NCI-H524 treated with DMSO at 0.1 percent for 48 hours (cell line): ENCODE data around the gene CD9.
"Not testable (repeated sequence)": the region's sequence is repeated elsewhere in the genome, so short reads cannot be mapped to it uniquely, and the experiment has no call there.

Experiments used
- DNase-seq: peaks from one replicate; lab custom pipeline; 2025; lab: John Stamatoyannopoulos, UW

Gene CD9

DNA sequence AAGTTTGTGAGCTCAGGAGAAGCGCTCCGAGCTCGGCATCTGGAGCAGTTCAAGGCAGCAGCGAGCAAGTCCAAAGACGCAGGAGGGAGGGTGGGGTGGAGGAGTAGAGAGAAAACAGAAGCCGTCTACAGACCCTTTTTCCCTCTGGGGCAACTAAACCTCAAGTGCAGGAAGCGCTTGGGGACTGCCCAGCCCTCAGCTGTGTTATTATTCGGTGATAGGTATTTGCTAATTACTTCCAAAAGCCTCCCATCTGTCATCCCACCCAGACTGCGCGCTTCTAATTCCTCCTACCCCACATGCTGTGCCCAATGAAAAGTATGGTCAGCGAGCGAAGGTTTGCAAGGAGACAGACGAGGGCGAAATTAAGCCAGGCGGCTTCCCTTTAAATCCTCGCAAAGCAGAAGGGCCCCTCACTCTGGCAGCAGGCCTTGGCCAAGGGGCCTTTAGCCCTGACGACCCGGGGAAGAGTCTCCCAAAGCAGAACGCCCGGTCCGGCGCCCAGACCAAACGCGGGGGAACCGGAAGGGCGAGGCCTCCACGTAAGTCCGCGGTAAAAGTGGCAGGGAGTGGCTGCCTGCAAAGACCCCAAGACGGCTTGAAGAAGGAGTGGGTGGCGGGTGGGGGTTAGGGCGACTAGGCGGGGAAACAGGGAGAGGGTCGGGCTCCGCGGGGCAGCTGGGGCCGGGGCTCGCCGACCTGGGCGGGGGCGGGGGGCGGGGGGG lies 507 bp upstream of the CD9 start:
- peak; percentile 95 for DNase-seq

DNA sequence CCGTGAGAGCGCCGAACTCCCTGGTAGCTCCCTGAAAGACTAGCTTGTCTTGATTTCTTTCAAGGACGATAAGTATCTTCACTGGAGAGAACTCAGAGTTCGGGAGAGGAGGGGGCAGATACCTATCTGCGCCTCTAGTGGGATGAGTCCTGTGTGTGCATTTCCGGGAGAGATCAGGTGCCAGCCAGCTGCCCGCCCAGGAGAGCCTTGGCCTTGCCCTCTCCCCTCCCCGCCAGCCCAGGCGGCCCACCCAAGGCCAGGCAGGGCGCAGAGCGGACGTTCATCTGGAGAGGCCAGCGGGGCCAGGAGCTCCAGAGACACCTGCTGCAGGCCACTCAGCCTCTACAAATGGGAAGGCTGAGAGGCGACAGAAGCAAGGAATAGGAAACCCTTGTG lies 1.0 kb downstream of the CD9 start:
- no peak for DNase-seq

DNA sequence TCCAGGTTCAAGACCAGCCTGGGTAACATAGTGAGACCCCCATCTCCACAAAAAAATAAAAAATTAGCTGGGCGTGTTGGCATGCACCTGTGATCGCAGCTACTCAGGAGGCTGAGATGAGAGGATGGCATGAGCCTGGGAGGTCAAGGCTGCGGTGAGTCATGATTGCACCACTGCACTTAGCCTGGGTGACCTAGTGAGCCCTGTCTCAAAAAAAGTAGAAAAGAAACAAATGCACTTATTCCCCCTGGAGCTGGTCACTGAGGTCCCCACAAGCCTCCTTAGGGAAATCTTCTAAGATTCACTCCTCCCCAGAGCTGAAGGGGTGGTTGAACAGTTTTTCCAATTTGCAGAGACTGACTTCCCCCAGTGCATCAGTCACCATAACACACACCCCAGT lies 1.6 kb downstream of the CD9 start:
- DNase-seq: no peak

DNA sequence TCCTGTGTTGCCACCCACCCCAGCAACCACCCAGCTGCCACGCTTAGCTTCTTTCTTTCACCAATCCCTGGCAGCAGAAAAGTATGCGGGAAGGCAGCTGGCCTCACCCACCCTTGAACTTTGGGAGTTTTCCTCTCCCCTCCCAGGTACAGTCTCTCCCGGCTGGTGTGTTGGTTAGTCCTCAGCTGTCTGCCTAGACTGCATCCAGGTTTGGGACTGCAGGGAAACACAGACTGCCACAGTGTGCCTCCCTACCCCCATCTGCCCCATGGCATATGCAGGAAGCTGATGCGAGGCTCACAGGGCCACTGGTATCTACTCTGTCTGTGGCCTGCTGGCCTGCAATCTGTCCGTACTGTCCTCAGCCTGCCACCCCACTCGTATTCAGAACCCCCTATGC lies 2.1 kb downstream of the CD9 start:
- DNase-seq: no peak

DNA sequence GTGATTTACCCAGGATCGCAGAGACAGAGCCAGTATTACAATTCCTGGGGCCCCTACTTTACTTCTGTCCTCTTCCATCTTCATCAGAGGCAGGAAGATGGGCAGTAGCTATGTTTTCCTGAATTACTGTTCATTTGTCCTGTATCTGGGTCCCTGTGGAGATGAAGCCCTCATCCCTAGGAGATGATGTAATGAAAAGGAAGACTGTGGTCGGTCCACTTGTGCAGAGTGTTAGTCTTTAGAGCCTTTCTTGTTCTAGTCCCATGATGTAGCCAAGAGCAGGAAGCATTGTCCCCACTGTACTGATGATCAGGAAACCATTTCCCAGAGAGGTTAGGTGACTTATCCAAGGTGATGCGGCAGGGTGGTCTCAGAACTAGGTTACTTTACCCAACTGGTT lies 2.6 kb downstream of the CD9 start:
- DNase-seq: no peak

DNA sequence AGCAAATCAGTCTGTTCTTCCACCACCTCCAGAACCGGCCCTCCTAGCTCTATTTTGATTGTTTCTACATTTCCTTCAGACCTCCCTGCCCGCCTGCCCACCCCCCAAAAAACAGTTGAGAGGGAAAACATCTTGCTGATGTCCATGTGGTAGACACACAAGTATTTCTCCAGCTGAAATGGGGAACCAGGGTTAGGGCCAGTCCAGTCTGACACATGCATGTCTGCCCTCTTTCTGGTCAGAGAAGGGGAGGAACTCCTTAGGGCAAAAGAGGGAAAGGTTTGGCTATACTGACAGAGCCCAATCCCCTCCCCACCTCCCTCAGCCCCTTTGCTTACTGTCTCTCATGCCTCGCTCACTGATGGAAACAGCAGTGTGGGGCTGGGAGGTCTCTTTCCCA lies 3.4 kb downstream of the CD9 start:
- DNase-seq: no peak

DNA sequence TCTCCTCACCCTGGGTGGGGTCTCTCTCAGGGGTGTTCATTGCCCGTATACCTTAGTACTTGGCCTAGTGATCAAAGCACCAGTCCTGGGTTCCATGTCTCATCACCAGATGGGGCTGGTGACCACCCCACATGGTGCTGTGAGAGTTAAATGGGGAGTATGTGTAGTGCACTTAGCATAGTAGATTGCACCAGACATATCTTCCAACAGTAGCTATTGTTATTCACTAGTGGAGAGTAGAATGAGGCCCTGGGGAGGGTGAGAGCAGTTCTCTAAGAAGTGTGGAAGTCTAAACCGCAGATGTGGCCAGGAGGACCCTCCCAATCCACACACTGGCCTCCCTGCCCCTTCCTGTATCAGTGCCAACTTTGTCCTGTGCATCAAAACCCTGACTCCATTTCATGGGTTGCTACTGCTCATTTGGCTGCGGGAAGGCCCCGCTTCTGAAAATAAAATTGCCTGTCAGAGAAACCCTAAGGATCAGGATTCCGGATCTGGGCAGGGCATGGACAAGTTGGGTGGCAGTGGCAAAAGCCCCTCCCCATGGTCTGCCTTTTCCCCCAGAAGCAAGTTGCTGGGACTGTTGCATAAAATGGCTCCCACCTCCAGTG lies 4.4 kb downstream of the CD9 start:
- no peak for DNase-seq

DNA sequence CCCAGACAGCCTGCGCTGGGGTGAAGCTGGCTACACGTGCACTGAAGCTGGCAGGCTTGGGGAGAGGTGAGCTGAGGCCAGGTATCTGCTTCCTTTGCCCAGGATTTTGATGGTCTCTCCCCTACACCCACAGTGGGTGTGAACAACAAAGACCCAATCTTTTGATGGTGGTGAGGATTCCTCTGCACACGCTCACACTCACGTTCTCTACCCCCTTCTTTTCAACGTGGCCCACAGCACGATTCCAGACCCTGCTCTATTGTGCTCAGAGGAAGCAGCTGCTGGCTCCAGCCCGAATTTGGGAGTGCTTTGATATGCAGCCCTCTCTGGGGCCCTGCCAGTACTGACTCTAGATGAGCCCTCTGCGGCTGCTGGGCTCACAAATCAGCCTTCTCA lies 4.9 kb downstream of the CD9 start:
- no peak for DNase-seq

DNA sequence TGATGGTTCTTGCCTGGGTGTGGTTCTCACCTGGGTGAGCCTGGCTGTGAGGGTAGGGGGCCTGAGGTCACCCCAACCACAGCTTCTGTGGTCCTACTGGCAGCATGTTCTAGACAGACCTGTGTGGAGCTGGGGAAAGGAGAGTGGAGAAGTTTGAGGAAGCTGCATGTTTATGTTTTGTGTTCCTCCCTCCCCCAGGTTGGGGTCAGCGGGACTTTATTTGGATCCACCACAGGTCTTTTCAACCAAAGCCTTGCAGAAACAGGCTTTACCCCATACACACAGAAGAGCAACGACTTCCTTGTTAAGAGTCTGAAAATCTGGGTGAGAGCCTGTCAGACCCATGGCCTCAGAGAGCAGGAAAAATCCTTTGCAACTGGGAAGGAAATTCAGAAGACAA lies 5.6 kb downstream of the CD9 start:
- no peak for DNase-seq

DNA sequence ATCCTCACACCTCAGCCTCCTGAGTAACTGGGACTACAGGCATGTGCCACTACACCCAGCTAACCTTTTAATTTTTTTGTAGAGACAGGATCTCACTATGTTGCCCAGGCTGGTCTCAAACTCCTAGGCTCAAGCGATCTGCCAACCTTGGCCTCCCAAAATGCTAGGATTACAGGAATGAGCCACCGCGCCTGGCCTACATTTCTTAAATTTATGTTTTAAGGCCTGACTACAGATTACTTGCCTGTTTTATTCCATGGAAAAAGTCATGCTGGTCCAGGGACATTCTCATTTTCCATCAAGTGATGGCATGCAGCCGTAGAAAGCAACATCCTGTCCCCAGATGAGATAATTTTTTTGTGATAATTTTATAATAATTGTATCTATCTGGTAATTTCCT lies 6.1 kb downstream of the CD9 start:
- no peak for DNase-seq

DNA sequence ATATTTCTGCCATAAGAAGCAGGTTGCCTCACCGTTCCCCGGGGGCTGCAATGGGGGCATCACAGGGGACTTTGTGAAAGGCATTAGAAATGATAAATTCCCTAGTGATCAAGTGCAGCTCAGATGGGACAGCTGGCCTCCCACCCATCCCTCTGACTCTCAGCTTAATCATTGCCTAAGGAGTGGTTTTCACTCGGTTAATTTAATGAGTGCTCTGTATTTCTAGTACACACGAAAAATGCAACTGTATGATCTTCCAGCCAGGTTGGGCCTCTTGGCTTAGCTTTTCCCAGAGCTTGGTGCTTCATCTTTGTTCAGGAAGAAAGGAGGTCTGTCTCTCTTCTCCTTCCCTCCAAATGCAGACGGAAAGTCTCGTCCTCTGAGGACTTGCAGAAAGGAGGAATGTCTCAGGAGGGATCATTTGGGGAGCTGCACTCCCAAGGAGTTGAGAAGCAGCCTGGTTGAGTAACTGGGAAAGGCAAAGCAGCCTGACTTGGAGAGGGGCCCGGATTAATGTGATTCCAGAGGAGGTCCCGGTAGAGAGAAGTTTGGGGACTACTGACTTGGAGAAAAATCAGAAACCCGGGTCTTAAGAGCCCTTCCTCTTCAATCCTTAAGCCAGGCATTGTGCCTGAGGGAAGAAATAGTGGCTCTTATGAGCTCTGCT lies 7.2 kb downstream of the CD9 start:
- no peak for DNase-seq

DNA sequence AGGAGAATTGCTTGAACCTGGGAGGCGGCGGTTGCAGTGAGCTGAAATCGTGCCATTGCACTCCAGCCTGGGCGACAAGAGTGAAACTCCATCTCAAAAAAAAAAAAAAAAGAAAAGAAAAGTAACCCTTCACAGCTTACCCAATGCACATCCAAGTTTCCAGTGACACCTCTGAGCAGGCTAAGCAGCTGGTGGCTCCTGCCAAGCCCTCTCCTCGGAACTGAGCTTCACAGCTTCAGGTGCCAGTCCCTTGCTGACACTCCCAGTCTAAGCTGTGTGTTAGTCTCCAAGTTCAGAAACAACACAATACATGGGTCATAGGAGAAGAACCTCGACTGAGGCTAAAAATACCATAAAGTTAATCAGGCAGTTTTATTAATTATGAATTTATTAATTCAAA lies 7.9 kb downstream of the CD9 start:
- no peak for DNase-seq

DNA sequence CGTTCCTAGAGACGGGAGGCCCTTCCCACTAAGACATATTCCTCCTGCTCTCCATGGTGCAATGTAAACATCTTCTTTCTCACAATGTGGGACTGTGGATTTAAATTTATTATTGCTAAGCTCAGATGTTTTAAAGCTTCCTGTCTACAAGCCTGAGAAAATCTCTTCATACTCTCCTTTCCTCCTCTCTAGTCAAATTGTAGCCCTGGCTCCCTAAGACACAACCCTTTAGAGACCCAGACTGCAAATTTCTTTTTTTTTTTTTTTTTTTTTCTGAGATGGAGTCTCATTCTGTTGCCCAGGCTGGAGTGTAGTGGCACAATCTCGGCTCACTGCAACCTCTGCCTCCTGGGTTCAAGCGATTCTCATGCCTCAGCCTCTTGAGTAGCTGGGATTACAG lies 9.2 kb downstream of the CD9 start:
- DNase-seq: not testable (repeated sequence)

DNA sequence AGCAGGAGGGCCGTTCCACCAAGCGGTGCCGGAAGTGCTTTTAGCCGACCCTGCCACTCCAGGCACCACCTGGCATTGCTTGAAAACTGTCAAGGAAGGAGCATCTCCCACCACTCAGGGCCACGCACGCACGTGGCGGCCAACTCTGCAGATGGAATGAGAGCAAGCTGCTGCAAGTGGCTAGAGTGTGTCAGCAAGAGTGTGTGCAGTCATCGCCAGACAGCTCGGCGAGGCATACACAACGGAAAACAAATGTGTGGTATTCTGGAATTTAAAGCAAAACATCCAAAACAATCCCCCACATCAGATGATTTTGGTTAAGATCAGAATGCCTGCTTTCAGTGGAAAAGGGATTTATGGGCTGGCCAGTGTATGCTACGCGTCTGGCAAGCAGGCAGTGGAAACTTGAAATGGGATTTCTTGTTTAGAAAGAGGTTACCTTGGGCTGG lies 11.2 kb downstream of the CD9 start:
- no peak for DNase-seq

DNA sequence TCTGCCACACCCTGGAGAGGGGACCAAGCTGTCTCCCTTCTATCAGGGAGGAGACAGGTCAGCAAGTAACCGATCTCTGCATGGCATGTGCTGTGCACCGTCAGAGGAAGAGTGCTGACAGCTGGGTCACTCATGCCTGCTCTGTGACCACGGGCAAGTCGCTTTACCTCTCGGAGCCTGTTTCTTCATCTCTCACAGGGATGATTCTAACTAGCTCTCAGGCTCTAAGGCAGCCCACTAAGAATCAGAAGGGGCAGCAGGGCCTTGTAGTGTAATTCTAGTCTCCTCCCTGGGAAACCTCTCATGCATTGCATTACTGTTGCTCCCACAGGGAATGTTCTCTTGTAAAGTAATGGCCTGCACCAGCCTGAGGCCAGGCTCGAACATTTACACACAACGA lies 11.9 kb downstream of the CD9 start:
- DNase-seq: no peak

DNA sequence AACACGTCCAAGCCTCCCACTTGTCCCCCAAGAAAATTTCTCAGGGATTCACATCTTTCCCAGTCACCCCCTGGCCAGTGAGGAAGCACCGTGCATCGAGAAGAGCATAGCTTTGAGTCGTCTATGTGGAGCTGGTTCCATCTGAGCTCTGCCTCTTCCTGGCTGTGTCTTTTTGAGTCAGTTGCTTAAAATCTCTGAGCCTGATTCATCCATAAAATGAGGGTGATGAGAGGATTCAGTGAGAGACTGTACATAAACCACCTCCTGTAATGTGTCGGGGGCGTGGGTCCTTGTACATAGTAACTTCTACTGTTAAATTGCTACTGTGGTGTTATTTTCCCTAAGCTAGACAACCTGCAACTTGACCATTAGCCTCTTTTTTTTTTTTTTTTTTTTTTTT lies 13.8 kb downstream of the CD9 start:
- no peak for DNase-seq

DNA sequence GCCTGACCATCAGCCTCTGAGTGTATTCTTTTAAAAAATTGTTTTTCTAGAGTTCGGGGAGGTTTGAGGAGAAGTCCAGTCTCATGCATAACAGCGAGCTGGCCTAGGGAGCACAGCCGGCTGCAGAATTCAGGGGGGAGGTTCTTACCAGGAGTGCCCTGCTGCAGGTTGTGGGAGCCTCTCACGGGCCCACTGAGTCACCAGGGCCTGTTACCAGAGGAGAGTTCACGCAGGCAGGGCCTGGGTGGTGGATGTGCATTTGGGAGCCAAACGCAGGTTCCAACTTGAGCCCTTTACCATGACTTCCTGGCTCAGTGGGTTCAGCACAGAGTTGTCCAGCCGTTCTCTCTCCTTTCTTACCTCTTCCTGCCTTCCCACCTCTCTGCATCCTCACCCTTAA lies 14.4 kb downstream of the CD9 start:
- no peak for DNase-seq

DNA sequence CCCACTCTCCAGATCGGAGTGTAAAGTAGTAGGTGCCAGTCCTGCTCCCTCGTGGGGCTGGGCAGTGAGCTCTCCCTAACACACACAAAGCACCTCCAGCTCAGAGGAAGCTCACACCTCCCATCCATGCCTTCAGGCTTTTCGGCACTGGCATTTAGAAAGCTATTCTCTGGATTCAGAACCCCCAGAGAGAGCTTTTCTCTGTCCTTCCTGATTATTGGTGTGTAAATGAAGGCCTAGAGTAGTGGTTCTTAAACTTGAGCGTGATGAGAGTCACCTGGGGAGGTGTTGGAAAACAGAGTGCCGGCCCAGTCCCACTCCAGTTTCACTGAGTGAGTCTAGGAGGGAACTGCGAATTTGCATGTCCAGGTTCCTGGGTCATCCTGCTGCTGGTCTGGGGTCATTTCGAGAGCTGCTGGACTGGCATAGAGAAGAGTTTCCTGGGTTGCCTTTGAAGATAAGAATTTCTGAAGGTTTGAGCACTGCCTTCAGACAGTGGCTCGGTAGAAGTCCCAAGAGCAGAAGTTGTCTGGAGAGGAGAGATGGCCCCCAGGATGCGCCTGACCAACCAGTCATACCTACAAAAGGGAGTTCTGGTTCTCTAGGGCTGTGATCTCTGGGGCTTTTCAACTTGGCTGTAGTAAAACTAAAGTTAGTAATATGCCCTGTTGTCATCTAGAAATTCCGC lies 15.1 kb downstream of the CD9 start:
- DNase-seq: no peak

DNA sequence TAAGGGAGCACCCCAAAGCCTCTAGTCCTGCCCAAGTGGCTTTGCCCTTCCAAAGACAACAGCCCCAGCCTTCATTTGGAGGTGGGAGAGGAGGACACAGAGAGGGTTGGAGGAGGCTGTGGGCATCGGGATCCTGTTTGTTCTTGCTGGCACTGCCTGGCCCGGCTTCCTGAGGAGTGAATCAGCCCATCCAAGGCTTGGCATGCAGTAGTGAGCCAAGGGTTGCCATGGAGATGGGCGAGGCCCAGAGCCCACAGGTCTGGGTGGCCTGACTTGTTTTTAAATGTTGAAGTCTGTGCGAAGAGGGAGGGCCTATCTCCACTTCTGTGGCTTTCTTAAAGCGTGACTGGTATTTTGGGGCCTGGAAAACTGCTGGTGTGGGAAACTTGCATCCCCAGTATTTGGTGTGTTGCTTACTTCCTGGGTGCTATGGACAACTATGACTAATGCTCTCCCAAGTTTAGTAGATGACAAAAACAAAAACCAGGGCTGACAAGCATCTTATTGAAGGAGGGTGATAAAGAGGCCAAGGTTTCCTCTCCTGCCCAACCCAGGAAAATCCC lies 15.8 kb downstream of the CD9 start:
- DNase-seq: no peak

DNA sequence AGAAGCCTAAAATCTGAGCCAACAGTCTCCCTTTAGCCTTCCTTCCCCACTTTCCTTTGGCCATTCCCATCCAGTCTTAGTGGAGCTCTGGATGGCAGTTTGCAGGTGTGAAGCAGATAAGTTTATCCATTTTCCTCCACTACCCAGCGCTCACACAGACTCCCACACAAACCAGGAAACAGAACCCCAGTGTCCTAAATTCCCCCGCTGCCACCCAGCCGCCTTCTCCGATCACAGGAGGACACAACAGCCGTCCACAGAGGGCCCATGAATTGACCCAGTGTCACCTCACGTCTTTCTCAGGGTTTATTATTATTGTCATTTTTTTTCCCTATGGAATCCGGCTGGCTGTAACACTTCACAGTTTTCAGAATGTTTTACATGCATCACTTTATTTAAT lies 16.4 kb downstream of the CD9 start:
- no peak for DNase-seq

DNA sequence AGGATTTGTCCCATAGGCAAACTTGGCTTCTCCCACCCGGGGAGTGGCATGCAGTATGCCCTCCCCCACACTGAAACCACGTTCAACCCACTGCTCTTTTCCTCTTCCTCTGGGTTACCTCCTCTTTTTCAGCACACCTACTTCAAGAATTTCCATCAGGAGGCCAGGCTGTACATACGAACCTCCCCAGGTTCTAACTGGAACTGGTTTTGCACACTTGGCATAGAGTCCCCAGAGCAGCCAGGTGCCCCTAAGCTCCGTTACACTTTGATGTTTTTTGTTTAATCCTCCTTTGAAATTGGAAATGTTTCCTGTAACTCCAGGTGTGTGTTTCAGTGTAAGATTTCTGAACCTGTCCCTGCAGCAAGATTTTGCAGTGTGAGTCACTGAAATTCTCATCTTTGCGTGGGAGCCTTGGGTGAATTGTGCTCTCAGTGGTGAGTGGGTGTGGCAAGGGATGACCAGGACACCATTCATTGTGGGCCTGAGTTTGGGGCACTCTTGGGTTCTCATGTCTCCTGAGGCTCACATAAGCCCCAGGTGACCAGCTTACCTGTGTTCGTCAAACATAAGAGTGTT lies 18.2 kb downstream of the CD9 start:
- DNase-seq: no peak

DNA sequence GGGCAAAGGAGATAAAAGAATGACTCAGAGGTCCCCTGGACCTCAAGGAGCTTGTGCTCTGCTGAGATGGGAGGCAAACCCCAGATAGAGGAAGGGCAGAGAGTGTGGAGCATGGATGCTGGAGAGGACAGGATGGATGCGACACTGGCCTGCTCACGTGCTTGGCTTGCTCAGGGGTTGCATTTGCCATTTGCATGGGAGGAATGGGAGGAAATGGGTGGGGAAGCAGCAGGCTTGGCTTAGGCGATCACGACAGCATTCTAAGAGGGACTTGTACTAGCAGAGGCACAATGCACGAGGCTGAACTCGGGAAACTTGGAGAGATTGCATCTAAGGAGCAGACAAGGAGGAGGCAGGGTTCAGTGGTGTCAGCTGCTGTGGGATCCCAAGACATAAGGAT lies 19.8 kb downstream of the CD9 start:
- no peak for DNase-seq
